Nephron progenitor cell (in vitro differentiated cells): ENCODE measurements around the gene ENC1.

Source experiments
- DNase-seq: peaks from one replicate; pipeline ENCODE4 v3.0.0; 2021
- H3K27ac Mint-ChIP-seq: 2 replicates; pipeline ENCODE4 v1.8.0; 2021; ENCODE audit warnings: mild to moderate bottlenecking, moderate library complexity, mixed read lengths
- H3K27me3 Mint-ChIP-seq: 2 replicates; pipeline ENCODE4 v1.8.0; 2021; ENCODE audit warnings: mild to moderate bottlenecking, low read depth, mixed read lengths; ENCODE audit not compliant: poor library complexity
- H3K36me3 Mint-ChIP-seq: 2 replicates; pipeline ENCODE4 v1.8.0; 2021; ENCODE audit warnings: low read depth, mixed read lengths
- H3K4me1 Mint-ChIP-seq: 2 replicates; pipeline ENCODE4 v1.8.0; 2021; ENCODE audit warnings: mixed read lengths
- H3K4me3 Mint-ChIP-seq: 2 replicates; pipeline ENCODE4 v1.8.0; 2021; ENCODE audit warnings: mild to moderate bottlenecking, moderate library complexity, mixed read lengths
- H3K9me3 Mint-ChIP-seq: 2 replicates; pipeline ENCODE4 v1.8.0; 2021; ENCODE audit warnings: mild to moderate bottlenecking, moderate library complexity, mixed read lengths
- TF ChIP-seq, protein P1 (sequence below): fragments of 200-600 bp; sonication (generic); IDR thresholded peaks from 2 replicates; pipeline ENCODE4 v1.5.0; 2021; ENCODE audit warnings: antibody characterized with exemption

ENC1 gene

DNA sequence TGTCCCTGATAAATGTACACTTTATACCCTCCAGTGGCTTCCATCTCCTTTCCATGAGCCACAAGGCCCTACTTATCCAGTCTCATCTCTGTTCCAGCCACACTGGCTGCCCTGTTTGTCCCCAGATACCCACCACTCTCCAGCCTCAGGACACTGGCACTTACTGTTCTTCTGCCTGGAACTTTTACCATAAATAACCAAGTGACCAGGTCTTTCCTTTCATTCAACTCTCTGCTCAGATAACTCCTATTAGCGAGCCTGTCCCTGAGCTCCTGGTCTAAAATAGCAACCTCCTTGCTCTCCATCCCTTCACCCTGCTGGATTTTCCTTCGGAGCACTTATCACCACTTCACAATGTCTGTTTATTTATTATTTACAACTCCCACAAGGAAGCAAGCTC lies 16.6 kb upstream of the ENC1 start:
- Mint-ChIP-seq H3K27me3 (peaks cover 5% of the 10 kb centered on the region), H3K9me3 (peaks cover 4% of the 10 kb centered on the region), H3K36me3 (no peaks in the 10 kb centered on the region), H3K4me1 (peaks cover 27% of the 10 kb centered on the region), H3K27ac (no peak overlapping the region), H3K4me3 (no peak overlapping the region)
- TF ChIP-seq, protein P1, sequence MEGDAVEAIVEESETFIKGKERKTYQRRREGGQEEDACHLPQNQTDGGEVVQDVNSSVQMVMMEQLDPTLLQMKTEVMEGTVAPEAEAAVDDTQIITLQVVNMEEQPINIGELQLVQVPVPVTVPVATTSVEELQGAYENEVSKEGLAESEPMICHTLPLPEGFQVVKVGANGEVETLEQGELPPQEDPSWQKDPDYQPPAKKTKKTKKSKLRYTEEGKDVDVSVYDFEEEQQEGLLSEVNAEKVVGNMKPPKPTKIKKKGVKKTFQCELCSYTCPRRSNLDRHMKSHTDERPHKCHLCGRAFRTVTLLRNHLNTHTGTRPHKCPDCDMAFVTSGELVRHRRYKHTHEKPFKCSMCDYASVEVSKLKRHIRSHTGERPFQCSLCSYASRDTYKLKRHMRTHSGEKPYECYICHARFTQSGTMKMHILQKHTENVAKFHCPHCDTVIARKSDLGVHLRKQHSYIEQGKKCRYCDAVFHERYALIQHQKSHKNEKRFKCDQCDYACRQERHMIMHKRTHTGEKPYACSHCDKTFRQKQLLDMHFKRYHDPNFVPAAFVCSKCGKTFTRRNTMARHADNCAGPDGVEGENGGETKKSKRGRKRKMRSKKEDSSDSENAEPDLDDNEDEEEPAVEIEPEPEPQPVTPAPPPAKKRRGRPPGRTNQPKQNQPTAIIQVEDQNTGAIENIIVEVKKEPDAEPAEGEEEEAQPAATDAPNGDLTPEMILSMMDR, result no peak
- DNase-seq, result no peak

DNA sequence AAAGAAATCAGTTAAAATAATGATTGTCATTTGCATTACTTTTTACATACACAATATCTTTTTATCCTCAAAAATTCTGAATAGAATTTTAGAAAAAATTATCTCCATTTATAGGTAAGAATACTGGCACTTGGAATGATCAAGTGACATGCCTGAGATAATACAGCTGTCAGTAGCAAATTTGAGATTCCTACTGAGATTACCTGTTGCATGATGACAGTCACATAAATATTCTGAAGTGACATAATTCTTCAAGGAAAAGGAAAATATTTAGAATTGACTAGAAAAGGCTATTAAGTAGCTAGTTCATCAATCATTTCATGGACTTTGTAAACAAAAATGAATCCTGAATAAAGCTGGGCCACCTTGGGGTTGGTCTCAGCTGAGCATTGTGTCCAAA lies 15.2 kb upstream of the ENC1 start:
- Mint-ChIP-seq H3K4me3 (no peak overlapping the region), H3K27ac (no peak overlapping the region), H3K36me3 (no peaks in the 10 kb centered on the region), H3K4me1 (peaks cover 19% of the 10 kb centered on the region), H3K9me3 (peaks cover 4% of the 10 kb centered on the region), H3K27me3 (peaks cover 5% of the 10 kb centered on the region)
- no peak for DNase-seq
- TF ChIP-seq, protein P1, result no peak

DNA sequence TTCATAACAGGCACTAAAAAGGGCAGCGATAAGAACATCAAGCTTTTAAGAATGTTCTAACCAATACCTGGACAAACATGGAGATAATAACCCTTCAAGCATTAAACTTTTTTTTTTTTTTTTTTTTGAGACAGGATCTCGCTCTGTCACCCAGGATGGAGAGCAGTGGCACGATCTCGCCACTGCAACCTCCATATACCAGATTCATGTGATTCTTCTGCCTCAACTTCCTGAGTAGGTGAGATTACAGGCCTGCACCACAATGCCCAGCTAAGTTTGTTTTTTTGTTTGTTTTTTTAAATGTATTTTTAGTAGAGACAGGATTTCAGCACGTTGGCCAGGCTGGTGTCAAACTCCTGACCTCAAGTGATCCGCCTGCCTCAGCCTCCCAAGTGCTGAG lies 14.7 kb upstream of the ENC1 start:
- peaks cover 5% of the 10 kb centered on the region for H3K27me3 Mint-ChIP-seq
- peaks cover 4% of the 10 kb centered on the region for H3K9me3 Mint-ChIP-seq
- TF ChIP-seq, protein P1, result no peak
- H3K27ac Mint-ChIP-seq, result no peak overlapping the region
- no peak for DNase-seq
- H3K36me3 Mint-ChIP-seq, result no peaks in the 10 kb centered on the region
- H3K4me3 Mint-ChIP-seq, result no peak overlapping the region
- peaks cover 16% of the 10 kb centered on the region for H3K4me1 Mint-ChIP-seq

DNA sequence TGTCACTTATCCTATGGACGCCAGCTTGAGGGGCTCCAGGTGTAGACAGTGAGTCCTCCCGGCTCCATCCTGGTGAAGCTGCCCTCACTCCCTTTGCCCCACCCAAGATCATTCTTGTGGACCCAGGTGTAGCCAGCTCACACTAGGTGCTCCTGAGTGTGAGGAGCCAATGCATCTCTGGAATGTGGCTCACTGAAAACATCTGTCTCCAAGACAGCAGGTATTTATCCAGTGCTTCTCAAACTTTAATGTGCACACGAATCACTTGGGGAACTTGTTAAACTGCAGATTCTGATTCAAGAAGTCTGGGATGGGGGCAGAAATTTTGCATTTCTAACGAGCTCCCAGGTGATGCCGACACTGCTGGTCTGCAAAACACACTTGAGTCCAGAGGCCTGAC lies 13.5 kb upstream of the ENC1 start:
- Mint-ChIP-seq H3K4me3 (no peak overlapping the region), H3K27me3 (peaks cover 5% of the 10 kb centered on the region), H3K4me1 (peaks cover 22% of the 10 kb centered on the region), H3K36me3 (no peaks in the 10 kb centered on the region), H3K9me3 (peaks cover 4% of the 10 kb centered on the region), H3K27ac (no peak overlapping the region)
- TF ChIP-seq, protein P1, result no peak
- no peak for DNase-seq

DNA sequence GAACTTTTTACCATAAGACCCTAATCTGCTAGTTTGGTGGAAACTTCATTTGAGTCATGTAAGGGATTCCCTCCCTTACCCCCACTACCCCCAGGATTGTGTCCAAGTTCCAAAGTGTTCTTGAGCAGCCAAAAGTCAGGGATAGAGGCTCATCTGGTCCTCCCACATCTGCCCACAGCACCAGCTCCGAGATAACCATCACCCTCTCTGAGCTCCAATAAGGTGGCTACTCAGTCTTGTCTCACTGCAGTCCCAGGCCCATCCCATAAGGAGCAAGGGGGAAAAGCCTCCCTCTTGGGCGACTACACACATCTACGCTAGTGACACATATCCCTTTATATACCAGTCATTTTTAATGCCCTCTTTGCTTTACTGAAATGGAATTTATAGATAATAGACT lies 12.0 kb upstream of the ENC1 start:
- Mint-ChIP-seq H3K4me3 (no peak overlapping the region), H3K36me3 (no peaks in the 10 kb centered on the region), H3K4me1 (peaks cover 27% of the 10 kb centered on the region), H3K27me3 (peaks cover 2% of the 10 kb centered on the region), H3K27ac (no peak overlapping the region), H3K9me3 (no peaks in the 10 kb centered on the region)
- no peak for DNase-seq
- TF ChIP-seq, protein P1, result no peak

DNA sequence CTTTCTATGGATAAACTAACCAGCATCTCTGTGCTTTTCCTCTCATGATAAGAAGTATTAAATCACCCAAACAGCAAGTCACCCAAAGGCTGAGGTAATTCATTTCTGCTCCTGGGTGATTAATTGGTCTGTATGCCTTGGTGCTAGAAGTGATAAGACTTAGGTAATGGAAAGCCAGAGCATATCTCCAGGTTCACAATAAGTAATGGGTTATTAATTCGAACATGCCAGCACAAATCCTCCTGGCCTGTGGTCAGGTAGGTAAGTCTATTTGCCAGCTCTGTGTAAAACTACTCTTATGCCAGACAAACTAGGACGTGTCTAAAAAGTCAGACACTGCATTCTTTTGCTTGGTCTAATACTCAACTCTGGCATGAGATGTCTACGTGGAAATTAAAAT lies 11.2 kb upstream of the ENC1 start:
- H3K27me3 Mint-ChIP-seq, result peaks cover 4% of the 10 kb centered on the region
- no peak overlapping the region for H3K27ac Mint-ChIP-seq
- no peaks in the 10 kb centered on the region for H3K9me3 Mint-ChIP-seq
- no peak overlapping the region for H3K4me3 Mint-ChIP-seq
- no peak for DNase-seq
- H3K4me1 Mint-ChIP-seq, result peaks cover 26% of the 10 kb centered on the region
- no peaks in the 10 kb centered on the region for H3K36me3 Mint-ChIP-seq
- TF ChIP-seq, protein P1, result no peak
